GM21515 (cell line): ENCODE results near the gene ESYT3.
"Not testable (repeated sequence)": the region's sequence is repeated elsewhere in the genome, so short reads cannot be mapped to it uniquely, and the experiment has no call there.

Experiments
- ATAC-seq: cut with Tn5 transposase; IDR thresholded peaks from one replicate; pipeline ENCODE4 v1.9.1; 2021; ENCODE audit not compliant: unreplicated experiment

ESYT3 gene

DNA sequence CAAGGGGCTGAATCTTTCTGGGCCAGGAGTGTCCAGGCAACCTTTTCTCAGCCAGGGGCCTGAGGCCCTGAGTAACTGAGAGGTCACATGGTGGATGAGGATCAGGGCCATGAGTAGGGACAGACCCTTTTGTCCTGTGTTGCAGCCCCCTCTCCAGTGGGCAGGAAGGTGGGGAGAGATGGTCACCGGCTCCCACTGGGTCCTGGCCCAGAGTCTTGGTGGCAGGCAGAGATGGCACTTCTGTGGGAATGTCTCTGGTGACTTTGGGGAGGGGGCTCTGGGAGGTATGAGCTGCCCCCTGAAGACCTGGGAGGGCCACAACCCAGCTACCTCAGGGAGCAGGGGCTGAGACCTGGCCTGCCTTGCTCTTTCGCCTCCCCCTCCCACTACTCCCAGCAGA, 6.8 kb downstream of the ESYT3 start:
- no peak for ATAC-seq

DNA sequence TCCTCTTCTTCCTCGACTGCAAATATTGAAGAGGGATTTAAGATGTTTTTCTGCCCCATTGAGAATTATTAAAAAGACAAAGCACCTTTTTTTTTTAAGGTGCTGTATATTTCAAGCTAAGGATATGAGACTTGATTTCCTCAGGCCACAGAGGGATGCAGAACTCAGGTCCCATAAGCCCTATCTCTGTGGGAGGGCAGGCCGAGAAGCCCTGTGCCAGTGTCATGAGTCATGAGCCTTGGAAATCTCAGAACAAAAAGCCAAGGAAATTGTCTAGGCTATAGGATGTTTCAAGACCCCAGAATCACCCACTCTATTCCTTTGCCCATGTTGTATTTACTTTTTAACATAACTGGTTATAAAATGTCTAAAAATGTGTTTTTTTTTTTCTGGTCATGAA, 7.3 kb downstream of the ESYT3 start:
- no peak for ATAC-seq

DNA sequence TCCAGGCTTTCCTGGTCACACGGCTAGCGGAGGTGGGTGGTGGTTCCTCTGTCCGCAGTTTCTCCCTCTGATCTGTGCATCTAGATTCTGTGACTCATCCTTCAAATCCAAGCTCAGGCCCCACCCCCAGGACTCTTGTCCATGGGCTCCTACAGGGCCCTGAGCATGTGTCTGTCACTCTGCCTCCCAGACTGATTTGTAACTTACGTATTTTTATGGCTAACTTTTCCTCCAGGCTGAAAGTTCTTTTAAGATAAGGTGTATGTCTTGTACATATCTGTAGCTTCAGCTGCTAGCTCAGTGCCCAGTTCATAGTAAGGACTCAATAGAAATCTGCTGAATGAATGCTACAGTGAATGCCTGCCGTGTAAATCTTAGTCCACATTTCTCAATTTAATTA, 8.0 kb downstream of the ESYT3 start:
- ATAC-seq, result no peak

GRCh38 chr3:138443091-138443490, 8.7 kb downstream of the ESYT3 start:
- no peak for ATAC-seq

- no peak for ATAC-seq
Observed at GRCh38 chr3:138443521-138444503, 9.4 kb downstream of the ESYT3 start.

DNA sequence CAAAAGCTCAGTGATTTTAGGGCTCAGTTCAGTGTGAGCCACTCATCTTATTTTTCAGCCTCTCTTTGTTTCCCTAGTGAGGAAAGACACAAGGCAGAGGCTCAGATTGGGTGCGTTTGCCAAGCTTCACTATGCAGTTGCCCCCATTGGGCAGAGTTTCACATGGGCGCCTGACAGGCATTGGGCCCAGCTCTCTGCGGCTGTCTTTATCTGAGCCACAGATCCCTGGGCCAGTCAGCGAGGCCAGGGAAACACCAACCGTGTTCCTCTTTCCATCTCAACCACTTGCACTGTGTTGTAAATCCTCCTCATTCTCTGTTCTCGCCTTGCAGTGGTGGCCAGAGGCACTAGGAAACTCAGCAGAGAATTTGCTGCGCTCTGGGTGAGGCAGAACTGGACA, 10.8 kb downstream of the ESYT3 start:
- ATAC-seq, result no peak

GRCh38 chr3:138445654-138446053, 11.2 kb downstream of the ESYT3 start:
- no peak for ATAC-seq

GRCh38 chr3:138448631-138449030, 14.2 kb downstream of the ESYT3 start:
- no peak for ATAC-seq

GRCh38 chr3:138449490-138449889, 15.1 kb downstream of the ESYT3 start:
- ATAC-seq, result no peak

- no peak for ATAC-seq
Observed at GRCh38 chr3:138450181-138450580, 15.8 kb downstream of the ESYT3 start.

DNA sequence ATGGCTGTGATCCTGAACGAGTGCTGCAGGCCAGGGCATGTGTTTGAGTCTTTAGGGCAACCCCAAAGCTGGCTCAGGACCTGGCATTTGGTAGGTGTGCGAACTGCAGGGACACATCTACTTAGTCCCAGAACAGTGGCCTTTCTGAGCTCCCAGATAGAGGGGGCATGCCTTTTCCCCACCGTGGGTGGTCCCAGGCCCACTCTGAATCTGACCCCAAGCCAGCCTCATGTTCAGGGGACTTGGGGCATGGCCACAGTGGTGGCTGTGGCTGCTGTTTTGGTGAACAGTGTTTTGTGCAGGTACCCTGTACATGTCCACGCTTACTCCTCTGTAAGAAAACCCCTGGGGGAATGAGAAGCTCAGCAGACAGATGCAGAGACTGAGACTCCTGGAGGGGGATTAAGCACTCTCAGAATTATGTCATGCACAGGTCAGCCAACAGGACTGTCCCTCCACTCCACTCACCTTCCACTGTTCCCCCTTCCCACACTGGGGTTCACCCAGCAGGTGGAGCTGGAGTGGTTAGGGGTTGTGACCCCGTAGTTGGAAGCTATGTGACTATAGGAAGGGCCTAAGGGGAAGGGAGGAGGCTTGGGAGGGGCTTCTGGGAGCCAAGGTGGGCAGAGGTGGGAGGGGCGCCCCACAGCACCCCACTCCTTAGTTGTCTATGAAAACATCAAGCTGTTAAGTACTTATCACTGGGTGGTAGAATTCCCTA, 16.4 kb downstream of the ESYT3 start:
- ATAC-seq, result no peak

- no peak for ATAC-seq
Observed at GRCh38 chr3:138451595-138452162, 17.3 kb downstream of the ESYT3 start.

- no peak for ATAC-seq
Observed at GRCh38 chr3:138452436-138452835, 18.0 kb downstream of the ESYT3 start.

GRCh38 chr3:138453940-138454339, 19.5 kb downstream of the ESYT3 start:
- not testable (repeated sequence) for ATAC-seq

DNA sequence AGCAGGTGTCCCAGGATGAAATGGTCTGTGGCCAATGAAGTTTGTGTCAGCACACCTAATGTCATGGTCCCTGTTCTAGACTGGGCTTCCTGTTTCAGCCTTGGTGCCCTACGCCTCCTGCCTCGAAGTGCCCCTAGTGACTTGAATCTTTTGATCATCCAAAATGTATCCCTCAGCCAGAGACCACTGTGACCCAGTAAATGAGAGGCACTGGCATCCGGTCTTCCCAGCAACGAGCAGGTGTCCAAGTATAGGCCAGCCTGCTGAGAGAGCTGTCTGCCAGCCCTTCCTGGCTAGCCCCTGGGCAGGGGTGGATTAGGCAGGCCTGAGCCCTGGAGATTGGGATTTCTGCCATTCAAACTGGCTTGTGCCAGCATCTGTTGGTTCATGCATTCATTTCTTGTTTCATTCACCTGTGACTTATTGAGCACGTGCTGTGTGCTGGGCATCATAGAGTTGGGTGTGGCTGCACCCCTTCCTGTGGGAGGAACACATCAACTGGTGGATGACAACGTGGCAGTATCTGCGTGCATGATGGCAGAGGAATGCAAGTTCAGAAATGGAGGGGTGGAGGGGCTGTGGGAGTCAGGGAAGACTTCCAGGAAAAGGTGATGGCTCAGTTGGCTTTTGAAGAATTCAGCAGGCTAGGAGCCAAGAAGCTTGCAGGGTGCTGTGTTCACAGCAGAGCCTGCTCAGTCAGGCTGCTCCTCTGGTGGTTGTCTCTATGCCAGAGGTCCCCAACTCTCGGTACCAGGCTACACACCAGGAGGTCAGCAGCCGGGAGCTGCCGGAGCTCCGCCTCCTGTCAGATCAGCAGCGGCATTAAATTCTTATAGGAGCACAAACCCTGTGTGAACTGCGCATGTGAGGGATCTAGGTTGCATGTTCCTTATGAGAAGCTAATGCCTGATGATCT, 21.6 kb downstream of the ESYT3 start:
- ATAC-seq, result no peak

DNA sequence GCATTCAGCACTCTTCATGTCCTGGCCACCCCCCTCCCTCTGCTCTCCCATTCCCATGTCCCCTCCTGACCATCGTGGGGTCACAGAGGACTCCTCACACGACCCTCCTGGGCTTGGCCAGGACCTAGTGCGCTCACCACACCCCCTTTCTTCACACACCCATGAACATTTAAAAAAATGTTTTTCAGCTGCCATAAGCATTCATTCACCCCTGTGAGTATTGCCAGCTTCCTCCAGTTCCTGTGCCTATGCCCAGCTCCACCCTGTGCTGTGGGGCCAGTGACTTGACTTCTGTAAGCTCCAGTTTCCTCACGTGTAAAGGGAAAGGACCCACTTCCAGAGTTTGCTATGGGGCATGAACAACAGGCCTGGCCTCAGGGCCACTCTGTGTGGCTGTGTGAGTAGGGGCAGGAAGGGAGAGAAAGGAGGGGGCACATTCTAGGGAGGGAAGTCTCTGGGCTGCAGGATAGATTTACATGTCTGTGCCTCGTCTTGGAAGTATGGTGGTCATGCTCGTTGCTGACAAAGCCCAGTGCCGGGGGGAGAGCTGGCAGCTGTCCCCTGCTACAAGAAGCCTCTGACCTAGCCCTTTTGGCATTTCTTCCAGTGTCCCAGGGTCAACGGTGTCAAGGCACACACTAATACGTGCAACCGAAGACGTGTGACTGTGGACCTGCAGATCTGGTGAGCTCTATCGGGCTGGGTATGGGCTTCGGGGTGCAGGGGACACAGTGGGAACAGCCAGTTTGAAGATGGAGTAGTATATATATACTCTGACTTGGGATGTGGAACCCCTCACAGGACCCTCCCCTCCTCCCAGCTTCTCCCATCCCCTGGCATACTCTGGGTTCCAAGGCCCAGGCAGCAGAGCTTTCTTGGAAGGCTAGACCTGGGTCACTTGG, 22.8 kb downstream of the ESYT3 start:
- no peak for ATAC-seq

- ATAC-seq, result no peak
Observed at GRCh38 chr3:138457863-138458735, 23.7 kb downstream of the ESYT3 start.

GRCh38 chr3:138458774-138459499, 24.5 kb downstream of the ESYT3 start:
- no peak for ATAC-seq
